Skin of body (tissue), 2 donors: Measurements from ENCODE around the gene TIAM2. TPM values are rescaled to one million over a fixed set of nuclear protein-coding genes. Genes with fewer than 3 reads are reported as not detected.
"Not testable (repeated sequence)": the region's sequence is repeated elsewhere in the genome, so short reads cannot be mapped to it uniquely, and the experiment has no call there.

Experiments used
- DNase-seq: peaks from one replicate; lab custom pipeline; 2025; lab: John Stamatoyannopoulos, UW
- total RNA-seq: library from RNA; depleted of rRNA; stranded (reverse); fragments of >200 nt; gene quantifications from one replicate; pipeline ENCODE4 v1.2.3, GENCODE V29; 2014

TIAM2 gene
- total RNA-seq, 1 donor from 2014 or later: 30.6 TPM

DNA sequence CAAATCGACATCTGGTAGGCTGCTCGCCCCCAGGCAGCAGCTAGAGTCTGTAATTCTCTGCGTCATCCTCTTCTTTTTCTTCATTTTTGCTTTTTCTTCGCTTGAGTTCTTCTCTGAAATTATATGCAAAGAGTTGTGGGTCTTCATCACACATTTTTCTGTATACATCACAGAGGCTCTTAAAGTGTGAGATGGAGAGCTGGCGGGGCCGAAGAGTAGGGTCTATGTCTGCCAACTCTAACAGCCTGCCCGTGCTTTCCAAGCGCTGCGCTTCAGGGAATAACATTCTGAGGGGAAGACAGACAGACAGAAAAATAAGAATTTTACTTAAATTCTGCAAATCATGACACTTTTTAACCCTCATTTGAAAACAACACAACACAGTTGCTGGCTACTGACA is 262.7 kb downstream of the TIAM2 start:
- no peak for DNase-seq

DNA sequence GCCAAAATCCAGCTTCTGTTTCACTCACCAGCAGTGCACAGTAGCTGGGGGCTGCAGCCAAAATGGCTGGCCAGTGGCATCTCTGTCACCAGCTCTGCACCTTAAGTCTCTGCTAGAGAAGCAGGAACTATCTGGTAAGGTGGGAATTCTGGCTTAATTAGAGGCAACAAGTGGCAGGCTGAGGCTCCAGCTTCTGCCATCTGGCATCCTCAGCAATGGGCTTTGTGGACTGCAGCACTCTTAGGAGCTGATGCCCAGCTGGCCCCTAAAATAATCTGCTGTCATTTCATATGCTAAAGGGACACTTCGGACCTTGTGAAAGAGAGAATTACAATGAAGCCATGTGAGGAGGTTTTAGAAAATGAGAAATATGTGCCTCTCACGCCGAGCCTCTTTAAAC is 264.1 kb downstream of the TIAM2 start:
- no peak for DNase-seq

DNA sequence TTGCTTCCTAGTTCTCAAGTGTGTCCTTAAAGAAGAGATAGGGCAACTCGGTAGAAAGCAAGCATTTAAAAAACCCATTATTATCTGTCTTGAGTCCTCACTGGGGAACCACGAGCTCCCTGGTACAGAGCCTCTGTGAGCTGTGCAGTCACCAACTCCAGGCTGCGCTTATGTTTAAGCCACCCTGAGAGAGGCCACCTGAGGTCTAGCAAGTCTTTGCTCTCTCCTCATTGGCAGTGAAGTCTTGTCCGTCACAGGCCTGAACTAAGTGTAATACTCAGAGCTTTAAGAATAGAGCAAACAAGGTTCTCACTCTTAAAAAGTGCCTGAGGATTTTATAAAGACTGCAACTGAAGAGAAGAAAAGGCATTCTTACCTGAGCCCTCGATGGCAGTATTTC is 264.8 kb downstream of the TIAM2 start:
- DNase-seq: no peak

DNA sequence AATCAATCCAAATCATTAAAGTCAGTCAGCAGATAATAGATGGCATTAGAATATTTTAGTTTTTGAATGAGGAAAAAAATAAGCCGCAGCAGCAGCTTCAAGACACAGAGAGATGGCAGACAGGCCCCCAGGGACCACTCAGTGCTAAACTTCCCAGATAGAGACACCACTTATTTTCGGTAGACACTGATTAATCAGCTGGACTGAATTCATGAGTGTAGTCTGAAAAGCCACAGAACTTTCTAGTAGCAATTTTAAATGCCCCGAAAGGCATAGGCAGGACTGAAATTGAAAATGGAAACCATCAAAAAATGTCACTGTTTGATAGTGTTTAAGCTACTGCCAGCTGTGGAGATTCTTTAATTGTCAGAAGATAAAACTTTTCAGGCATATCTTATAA is 265.6 kb downstream of the TIAM2 start:
- DNase-seq: no peak

DNA sequence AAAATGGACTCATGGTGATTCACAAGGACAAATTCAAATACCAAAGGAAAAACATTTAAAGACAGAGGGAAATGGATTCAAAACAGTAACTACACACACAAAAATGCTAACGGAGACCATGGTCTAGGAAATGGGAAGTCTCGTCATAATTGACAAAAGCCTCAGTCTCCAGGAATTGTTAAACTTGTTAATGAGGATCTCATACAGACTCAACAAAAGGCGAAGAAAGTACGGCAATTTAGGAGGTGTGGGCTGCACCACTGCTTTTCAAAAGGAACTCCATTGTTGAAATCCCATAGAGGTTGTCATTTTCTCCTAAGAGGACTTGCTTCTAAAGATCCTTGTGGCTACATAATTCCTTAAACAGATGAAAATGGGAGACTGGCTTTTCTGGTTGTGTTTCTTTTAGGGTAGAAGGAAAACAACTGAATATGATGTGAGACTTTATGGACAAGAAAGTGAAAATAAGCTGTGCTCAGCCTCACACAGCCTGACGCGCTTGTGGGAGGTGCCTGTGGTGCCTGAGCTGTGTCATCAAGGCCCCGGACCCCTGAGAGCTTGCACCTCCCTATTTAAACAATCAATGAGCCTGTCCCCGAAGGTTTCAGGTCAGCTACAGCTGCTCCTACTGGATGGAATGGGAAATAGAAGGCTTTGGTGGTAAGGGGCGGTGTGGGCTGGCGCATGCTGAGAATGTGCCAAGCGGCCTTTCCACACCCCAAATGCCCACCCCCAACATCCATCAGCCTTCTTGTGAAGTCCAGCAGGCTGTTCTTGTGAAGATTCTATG is 266.2 kb downstream of the TIAM2 start:
- no peak for DNase-seq

DNA sequence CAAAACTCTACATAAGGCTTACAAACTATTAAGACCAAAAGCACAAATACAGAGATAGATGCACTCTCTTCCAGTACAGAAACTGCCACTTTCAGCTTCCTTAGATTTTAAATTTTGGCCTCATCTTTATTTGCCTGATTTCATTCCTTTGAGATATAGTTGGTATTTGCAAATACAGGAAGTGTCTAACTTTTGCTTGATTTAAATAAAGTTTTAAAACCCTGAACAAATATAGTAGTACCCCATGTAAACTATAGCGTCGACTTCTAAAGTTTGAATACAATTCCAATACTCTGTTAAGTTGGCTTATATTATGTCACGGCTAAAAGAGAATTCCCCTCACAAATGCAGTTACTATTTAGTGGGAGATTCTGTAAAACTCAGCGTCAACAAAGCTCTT is 267.5 kb downstream of the TIAM2 start:
- no peak for DNase-seq

DNA sequence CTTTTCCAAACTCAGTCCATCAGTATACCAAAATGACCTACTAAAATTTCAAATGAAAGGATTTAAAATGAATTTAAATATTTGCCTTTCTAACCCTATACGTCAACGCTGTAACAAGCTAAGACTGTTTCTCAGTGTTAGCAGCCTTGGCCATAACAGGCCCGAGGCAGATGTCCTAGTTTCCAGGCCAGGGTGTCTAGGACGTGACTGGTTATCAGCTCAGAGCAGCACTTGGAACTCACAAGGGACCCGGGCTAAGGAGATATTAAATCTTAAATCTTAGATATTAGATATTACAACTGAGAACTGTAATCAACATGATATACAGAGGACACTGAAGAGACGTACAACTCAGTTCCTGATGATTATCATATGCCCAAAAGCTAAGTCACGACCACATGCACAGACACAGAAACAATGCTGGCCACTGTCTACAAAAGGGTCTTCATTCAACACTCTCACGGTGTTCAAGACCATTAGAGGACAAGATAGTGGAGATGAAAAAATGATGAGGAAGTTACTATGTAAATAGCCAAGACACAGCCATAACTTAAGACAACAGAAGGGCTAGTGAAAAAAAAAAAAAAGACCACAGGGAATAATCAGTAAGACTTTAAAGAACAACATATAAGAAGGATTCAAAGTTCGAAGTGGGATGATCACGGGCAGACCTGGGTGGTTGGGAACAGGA is 268.4 kb downstream of the TIAM2 start, which contains the start of gene CLDN20:
TSS of gene CLDN20 (plus strand) at position 641 of the 691 bp plus-strand sequence. CDS start 11,707 bp downstream, outside the sequence.
- DNase-seq: no peak

DNA sequence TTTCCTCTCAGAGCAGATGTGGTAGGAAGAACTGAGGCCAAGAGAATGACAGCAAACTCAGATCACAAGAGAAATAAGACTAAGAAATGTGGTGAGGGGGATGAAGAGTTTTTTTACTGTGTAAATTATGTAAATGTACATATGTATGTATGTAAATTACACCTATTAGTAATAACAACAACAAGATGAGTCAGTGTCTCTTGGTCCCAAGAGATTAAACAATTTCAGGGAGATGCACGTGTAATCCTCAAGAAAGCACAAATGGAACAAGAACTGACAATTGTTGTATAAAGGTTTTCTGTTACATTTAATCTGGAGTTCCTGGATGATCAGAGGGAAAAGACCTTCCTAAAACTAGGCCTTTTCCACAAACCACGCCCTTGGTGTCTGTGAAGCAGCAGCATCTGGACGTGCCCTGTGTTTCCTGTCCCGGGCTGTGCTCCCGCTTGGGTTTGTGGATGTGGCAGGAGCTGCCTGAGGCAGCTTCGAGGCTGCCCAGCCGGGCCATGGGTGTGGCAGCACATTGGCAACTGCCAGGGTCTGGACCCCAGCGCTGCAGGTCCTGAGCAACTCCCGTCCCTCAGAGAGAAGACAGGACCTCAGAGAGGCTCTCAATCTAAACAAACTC is 269.7 kb downstream of the TIAM2 start:
- peak; percentile 25 for DNase-seq

DNA sequence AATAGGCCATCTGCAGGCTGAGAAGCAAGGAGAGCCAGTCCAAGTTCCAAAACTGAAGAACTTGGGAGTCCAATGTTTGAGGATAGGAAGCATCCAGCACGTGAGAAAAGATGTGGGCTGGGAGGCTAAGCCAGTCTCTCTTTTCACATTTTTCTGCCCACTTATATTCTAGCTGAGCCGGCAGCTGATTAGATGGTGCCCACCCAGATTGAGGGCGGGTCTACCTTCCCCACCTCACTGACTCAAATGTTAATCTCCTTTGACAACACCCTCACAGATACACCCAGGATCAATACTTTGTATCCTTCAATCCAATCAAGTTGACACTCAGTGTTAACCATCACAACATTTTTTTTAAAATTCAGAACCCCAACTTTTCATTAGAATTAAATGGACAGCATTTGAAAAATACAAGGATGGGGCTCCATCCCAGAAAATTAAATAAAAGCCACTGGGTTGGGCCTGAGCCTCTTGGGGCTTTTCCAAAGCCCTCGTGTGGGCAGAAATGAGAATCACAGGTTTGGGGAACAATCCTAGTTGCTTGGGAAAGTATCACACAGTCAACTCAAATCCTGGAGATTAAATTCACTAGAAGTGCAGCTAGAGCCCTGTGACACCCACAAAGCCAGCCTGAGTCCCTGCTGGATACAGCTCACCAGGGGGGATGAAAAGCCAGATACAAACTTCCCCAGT is 270.9 kb downstream of the TIAM2 start:
- DNase-seq: no peak

DNA sequence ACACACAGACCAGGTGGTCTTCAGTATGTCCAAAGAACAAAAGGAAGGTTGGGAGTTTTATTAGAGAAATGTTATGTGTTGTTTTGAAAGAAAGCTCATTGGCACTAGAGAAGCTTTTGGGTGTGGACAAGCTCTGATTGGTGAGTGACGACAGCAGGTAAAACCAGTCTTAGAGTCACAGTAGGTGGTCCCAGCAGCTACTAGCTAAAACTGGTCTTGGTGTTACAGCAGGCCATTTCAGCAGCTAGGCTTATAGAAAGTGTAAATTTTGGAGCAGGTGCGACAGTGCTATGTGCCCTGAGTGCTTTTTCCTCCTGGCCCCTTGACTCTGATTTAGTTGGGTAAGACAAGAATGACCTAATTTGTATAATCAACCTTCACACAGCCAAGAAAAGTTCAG is 272.3 kb downstream of the TIAM2 start:
- no peak for DNase-seq

DNA sequence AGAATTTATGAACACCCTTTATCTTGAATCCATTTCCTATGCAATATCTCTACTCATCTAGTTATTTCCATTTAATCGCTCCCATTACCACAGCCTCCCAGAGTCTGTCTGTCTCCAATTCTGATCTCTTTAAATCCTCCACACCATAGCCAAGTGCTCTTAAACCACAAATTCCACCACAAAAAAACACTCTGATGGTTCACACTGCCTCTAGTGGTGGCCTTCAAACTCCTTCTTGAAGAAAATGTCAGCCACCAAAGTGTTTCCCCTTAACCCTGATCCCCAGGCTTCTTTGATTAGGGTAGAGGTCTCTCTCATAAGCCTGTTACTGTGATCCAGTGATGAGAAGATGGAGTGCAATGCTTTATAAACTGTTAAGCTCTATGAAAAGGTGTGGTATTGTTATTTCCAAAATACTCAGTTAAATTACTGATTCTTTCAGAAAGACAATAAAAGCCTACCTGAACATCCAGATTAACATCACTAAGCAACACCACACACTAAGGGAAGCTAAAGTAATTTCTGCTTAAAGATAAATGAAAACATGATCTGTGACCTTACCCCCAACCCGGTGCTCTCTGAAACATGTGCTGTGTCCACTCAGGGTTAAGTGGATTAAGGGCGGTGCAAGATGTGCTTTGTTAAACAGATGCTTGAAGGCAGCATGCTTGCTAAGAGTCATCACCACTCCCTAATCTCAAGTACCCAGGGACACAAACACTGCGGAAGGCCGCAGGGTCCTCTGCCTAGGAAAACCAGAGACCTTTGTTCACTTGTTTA is 273.2 kb downstream of the TIAM2 start:
- DNase-seq: not testable (repeated sequence)

DNA sequence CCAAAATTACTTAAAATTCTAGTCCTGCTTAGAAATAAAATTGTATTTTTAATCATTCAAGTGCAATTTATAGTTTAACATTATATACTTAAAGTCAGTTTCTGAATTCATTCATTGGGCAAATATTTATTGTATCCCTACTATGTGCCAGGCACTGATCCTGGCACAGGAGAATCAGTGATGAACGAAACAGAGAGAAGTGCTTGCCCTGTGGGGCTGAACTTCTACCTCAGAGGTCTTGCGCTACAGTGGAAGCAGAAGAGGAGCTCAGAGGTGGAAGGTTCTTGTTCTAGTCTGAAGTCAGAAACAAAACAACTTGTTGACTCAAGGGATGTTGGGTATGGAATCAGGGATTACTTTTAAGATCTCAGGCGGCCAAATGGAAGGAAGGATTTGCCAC is 274.6 kb downstream of the TIAM2 start:
- DNase-seq: no peak

DNA sequence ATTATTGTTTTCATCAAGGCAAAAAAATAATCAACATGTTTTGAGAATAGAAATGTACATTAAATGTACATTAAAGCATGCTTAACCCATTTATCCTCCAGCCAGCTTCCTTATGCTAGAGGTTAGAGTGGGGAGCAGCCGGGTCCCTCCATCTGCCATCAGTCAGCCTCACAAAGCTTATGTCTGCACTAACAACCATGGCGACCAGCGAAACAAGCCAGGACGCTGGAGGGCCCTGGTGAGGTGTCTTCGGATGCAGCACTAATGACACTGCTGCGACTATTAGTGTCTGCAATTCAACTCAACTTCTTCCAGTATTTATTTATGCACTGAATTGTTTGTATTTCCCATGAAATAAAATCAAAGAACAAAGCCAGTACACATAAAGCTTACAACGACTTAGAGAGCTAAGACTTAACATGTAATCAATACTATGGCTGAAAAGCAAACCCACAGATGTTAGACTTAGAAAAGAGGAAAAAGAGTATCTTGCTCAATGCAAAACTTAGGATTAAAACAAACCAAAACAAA is 275.5 kb downstream of the TIAM2 start:
- DNase-seq: no peak

DNA sequence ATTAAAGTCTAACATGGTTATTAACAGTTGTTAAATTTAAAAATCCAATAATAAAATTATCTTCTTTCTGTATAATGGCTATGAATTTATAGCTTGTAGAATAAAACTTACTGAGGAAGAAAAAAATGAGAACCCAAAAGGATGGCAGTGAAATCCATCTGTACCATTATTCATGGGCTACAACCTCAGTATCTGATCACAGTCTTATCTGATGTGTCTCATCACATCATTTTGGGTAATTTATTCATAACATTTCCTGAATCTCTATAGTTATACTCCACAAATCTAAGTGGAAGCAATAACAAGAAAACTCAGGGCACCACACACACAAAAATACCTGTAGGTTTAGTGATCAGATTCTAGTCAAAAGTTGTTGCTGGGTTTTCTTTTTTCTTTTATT is 276.0 kb downstream of the TIAM2 start:
- DNase-seq: no peak

DNA sequence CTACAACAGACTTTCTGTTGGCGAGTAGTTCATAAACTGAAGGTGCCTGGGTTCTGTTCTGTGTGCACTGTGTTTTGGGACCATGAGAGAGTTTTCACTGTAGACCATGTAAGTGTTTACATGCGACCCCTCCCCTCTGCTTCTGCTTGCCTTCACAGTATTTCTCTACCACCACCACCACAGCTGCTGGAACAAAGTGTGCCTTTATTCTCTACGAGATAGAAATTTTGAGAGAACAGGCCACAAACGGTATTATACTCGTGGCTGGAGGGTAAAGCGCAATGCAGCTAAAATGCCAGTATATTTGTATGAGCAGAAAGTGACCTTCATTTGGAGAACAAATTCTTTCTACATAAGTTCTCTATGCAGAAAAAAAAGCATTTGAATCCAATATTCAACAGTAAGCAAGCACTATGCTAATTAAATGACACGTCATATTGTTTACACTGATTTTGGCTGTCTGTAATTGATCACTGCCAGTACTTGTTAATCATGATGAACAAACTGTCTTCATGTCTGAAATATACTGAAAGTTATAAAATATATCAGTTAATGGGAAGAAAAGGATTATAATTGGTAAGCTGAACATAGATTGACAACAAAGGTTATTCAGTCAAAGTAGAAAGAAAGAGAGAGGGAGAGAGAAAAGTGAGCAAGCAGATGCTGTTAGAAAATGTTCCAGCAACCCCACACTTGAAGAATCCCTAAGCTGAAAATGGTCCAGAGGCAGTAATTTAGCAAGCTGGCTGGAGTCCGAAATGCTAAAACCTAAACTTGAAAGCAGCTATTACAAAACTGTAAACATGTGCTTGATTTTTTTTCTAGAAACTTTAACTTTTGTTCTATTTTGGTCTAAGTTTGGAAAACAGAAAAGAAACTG is 277.5 kb downstream of the TIAM2 start:
- DNase-seq: peak; percentile 61

DNA sequence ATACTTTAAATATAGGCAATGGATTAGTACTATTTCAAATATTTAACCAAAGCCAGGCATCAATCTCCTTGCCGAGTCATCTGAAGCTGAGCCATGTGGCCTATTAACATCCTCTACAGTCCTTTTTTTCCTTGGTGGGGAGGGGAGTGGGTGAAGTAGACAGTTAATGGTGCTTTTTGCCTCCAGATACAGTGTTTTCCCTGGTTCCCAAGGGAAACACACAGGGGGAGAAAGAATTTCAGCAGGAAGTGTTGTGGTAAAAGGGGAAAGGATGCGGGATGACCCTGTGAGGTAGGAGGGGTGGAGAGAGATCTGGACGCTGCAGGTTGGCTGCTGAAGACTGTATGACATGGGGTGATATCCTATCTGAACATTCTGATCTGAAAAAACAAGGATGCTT is 278.3 kb downstream of the TIAM2 start:
- no peak for DNase-seq

DNA sequence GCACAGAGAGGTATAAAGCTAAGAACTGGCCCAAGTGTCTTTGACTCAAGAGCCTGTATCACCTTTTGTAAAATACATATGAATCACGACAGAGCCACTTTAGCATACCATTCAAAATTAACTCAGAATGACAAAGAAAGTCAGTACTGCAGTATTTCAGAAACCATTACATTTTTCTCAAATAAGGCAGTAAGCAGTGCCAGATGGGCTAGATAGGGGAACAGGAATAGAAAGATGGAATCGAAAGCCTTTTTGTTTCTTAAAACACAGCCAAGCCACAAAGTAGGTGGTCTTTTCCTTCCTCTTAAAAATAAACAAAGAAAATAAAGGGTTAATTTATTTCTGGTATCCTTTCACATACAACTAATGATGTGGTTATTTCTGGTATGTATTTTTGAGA is 279.0 kb downstream of the TIAM2 start:
- DNase-seq: no peak

DNA sequence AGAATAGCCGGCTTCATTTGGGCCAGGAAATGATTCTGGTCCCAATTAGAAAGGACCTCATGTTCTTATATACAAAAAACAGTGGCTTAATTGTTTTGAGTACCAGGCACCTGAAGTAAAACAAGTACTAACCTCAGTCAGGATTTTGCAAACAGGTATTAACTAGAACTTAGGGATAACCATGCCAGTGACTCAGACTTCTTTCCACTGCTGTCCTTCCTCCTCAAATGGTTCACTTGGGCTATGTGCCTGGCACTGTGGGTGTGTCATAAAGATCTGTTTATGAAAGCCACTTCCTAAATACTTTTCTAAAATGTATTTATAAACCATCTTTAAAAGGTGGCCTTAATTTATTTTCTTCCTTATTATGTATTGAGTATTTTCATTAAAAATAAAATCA is 279.4 kb downstream of the TIAM2 start:
- DNase-seq: no peak

DNA sequence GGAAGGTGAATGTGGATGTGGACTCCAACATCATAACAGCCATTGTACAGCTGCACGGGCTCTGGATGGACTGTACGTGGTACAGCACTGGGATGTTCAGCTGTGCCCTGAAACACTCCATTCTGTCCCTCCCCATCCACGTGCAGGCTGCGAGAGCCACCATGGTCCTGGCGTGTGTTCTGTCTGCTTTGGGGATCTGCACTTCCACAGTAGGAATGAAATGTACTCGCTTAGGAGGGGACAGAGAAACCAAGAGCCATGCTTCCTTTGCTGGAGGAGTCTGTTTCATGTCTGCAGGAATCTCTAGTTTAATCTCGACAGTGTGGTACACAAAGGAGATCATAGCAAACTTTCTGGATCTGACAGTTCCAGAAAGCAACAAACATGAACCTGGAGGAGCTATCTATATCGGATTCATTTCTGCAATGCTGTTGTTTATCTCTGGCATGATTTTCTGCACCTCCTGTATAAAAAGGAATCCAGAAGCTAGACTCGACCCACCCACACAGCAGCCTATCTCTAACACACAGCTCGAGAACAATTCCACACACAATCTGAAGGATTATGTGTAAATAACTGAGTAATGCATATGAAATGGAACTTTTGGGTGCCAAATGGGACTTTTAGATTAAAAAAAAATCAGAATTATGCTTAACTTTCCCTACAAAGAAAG is 280.8 kb downstream of the TIAM2 start:
- DNase-seq: no peak
